Sigmoid colon (tissue), 4 donors: ENCODE results near the gene KAT5.

Experiments used
- CTCF ChIP-seq, 4 experiments: fragments of 450-650 bp in 3 of 4; fragments of 200-600 bp in 1 of 4; IDR thresholded peaks; one replicate each; pipeline ENCODE4 v1.5.1; 2016 to 2019; ENCODE audit warnings: antibody characterized with exemption in 4 of 4, mild to moderate bottlenecking in 3 of 4, moderate library complexity in 2 of 4
- EP300 ChIP-seq, 4 donors: sonication (generic); formaldehyde crosslinking; IDR thresholded peaks; one replicate each; pipeline ENCODE4 v1.6.1; 2017; ENCODE audit warnings: antibody characterized with exemption in 4 of 4
- POLR2A ChIP-seq, 2 donors: fragments of 450-650 bp; IDR thresholded peaks; one replicate each; pipeline ENCODE4 v1.6.1; 2016; ENCODE audit warnings: antibody characterized with exemption in 2 of 2, mild to moderate bottlenecking in 2 of 2, moderate library complexity in 2 of 2
- POLR2AphosphoS5 ChIP-seq, 4 donors: sonication (generic); formaldehyde crosslinking; IDR thresholded peaks; one replicate each; pipeline ENCODE4 v1.6.1; 2017; ENCODE audit warnings: antibody characterized with exemption in 4 of 4

- TF ChIP-seq CTCF (IDR thresholded peaks at IDR 0.05) (peak; percentile 94 to 100 (median 100)), POLR2AphosphoS5 (IDR thresholded peaks at IDR 0.05) (peak; percentile 85 to 98 (median 94)), POLR2A (IDR thresholded peaks at IDR 0.05) (peak; percentile 88 to 91), EP300 (IDR thresholded peaks at IDR 0.05) (no peak)
These were observed at the start of gene KAT5 for GRCh38 chr11:65711785-65712632.
